ENCODE measurements around the gene SLC18A3. TPM values are rescaled to one million over a fixed set of nuclear protein-coding genes. Genes with fewer than 3 reads are reported as not detected.

The SLC18A3 gene
- total RNA-seq, 1 experiment from 2014 or later, result not detected

- no peak overlapping the region for H4K91ac ChIP-seq (ENCODE audit: insufficient read length, low read depth, low read length)
- H3K79me1 ChIP-seq (ENCODE audit: insufficient read depth, low read depth, low read length, poor library complexity, severe bottlenecking), result no peaks in the 10 kb centered on the region
- WGBS (ENCODE audit: extremely low coverage, insufficient read length, low lambda C conversion rate), result no CpG with 5 or more reads among the region's 2 CpGs
- no peaks in the 10 kb centered on the region for H3K27me3 ChIP-seq (ENCODE audit: insufficient read depth, low read length)
- no peak overlapping the region for H2BK12ac ChIP-seq (ENCODE audit: insufficient read length, low read depth, low read length)
- no peak overlapping the region for H2BK5ac ChIP-seq (ENCODE audit: insufficient read length, low read length)
- no peak overlapping the region for H3K27ac ChIP-seq (ENCODE audit: insufficient read length, low read depth, low read length)
- H3K79me2 ChIP-seq (ENCODE audit: insufficient read depth, low read length), result no peaks in the 10 kb centered on the region
- no peak overlapping the region for H3T11ph ChIP-seq (ENCODE audit: low read length)
- Mint-ChIP-seq H3K27me3 (ENCODE audit: low read depth) (peaks cover 28% of the 10 kb centered on the region), H3K4me3 (no peak overlapping the region), H3K36me3 (ENCODE audit: insufficient read depth in 1 of 3, low read depth in 3 of 3) (no peaks in the 10 kb centered on the region; a peak in 1 of 7 replicates), H3K27ac (no peak overlapping the region), H3K4me1 (no peaks in the 10 kb centered on the region), H3K9me3 (peaks cover 6 to 14% of the 10 kb centered on the region in 2 experiments; a peak in 4 of 5 replicates)
- no peak for DNase-seq
- no peak overlapping the region for H3K56ac ChIP-seq (ENCODE audit: insufficient read length, low read depth, low read length)
- H3K9ac ChIP-seq (ENCODE audit: extremely low read depth, insufficient read length, low read length), result no peak overlapping the region
- H4K8ac ChIP-seq (replicated peaks; ENCODE audit: insufficient read length, low read depth, low read length), result no peak overlapping the region
- no peak overlapping the region for H3K23ac ChIP-seq (ENCODE audit: insufficient read length, low read depth, low read length)
- no peak overlapping the region for H3K4me2 ChIP-seq (ENCODE audit: insufficient read depth, insufficient read length, low read length)
- no peaks in the 10 kb centered on the region for H3K9me3 ChIP-seq (ENCODE audit: control insufficient read depth, low read depth, low read length)
- no peak overlapping the region for H2BK20ac ChIP-seq (ENCODE audit: low read depth, low read length, poor library complexity, severe bottlenecking)
- H4K20me1 ChIP-seq (ENCODE audit: control insufficient read depth, insufficient read depth, insufficient read length), result no peaks in the 10 kb centered on the region
- H3K23me2 ChIP-seq (ENCODE audit: insufficient read length, low read depth, low read length, poor library complexity, severe bottlenecking), result no peaks in the 10 kb centered on the region
- TF ChIP-seq, protein P1, sequence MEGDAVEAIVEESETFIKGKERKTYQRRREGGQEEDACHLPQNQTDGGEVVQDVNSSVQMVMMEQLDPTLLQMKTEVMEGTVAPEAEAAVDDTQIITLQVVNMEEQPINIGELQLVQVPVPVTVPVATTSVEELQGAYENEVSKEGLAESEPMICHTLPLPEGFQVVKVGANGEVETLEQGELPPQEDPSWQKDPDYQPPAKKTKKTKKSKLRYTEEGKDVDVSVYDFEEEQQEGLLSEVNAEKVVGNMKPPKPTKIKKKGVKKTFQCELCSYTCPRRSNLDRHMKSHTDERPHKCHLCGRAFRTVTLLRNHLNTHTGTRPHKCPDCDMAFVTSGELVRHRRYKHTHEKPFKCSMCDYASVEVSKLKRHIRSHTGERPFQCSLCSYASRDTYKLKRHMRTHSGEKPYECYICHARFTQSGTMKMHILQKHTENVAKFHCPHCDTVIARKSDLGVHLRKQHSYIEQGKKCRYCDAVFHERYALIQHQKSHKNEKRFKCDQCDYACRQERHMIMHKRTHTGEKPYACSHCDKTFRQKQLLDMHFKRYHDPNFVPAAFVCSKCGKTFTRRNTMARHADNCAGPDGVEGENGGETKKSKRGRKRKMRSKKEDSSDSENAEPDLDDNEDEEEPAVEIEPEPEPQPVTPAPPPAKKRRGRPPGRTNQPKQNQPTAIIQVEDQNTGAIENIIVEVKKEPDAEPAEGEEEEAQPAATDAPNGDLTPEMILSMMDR (conservative IDR thresholded peaks at IDR 0.05), result no peak
- H3K14ac ChIP-seq (ENCODE audit: insufficient read depth, low read length), result no peak overlapping the region
- H2AFZ ChIP-seq (ENCODE audit: low read length), result no peak overlapping the region
- H3K18ac ChIP-seq (ENCODE audit: insufficient read length, low read depth, low read length), result no peak overlapping the region
- H4K5ac ChIP-seq (ENCODE audit: insufficient read length, low read depth, low read length), result no peak overlapping the region
- no peak overlapping the region for H2BK15ac ChIP-seq (ENCODE audit: low read depth, low read length)
- no peak overlapping the region for H2AK5ac ChIP-seq (ENCODE audit: insufficient read length, low read length)
- H3K4me1 ChIP-seq (ENCODE audit: insufficient read depth, low read length), result no peaks in the 10 kb centered on the region
- no peak overlapping the region for H2BK120ac ChIP-seq (ENCODE audit: low read depth, low read length, poor library complexity, severe bottlenecking)
- H3K4ac ChIP-seq (ENCODE audit: low read depth, low read length), result no peak overlapping the region
Measured at GRCh38 chr10:49568235-49568634, 41.9 kb upstream of the SLC18A3 start.

Data from H9 (cell line).